GM21423 (cell line): ENCODE data around the gene SMIM22.

Source experiments
- ATAC-seq: cut with Tn5 transposase; IDR thresholded peaks from one replicate; pipeline ENCODE4 v1.9.1; 2021; ENCODE audit warnings: mild to moderate bottlenecking, moderate library complexity; ENCODE audit not compliant: unreplicated experiment

The SMIM22 gene

DNA sequence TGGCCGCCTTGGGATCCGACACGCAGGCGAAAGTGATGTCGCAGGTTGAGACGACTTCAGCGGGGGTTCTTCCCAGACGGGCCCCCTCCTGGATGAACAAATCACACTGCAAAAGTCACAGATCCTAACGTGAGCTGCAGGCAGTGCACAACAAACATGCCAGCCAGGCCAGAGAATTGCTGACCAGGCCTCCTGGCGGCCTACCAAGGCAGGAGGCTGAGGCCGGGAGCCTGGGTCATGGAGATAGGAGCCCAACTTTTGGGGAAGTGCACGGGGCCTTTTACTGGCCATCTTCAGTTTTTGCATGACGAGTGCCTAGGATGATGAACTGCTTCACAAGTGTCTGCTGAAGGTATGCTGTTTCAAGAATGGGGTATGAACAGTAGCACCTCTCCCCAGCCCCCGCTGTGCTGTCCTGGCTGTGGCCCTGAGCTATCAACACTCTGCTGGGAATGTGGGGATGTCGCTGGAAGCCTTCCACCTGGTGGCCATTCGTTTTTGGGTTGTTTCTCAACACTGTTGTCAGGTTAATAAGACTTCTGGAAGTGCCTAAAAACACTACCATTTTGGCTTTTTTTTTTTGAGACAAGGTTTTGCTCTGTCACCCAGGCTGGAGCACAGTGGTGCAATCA is 19.5 kb downstream of the SMIM22 start:
- ATAC-seq: no peak

DNA sequence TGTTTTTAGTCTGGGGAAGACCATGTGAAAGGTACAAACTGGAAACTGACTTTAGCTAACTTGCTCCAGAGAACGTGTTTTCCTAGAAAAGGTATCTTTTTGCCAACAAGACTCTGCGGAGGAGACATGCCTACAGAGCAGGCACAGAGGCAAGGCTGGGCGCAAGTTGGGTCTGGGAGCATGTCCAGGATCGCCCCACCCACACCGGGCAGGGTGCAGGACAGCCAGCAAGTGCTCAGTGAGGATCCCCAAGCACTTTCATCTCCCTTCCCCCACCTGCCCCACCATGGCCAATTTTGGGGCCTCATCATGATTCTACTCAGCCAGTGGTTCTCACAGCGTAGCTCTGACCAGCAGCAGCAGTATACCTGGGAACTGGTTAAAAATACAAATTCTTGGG is 25.5 kb downstream of the SMIM22 start:
- no peak for ATAC-seq

DNA sequence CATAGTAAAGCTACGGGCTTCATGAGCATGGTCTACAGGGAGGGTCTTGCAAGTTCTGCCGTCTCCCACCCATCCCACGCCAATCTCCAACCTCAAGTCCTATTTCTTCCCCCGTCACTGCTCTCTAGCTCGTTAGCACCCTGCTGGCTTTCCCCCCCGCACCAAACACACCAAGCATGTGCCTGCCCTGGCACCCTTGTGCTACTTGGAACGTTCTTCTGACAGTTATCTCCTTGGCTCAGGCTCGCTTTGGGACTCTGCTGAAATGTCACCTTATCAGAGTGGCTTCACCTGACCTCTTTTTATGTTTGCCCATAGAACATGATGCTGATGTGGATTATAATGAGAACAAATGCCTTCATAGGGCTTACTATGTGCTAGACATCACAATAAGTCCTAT is 30.0 kb downstream of the SMIM22 start:
- ATAC-seq: no peak

DNA sequence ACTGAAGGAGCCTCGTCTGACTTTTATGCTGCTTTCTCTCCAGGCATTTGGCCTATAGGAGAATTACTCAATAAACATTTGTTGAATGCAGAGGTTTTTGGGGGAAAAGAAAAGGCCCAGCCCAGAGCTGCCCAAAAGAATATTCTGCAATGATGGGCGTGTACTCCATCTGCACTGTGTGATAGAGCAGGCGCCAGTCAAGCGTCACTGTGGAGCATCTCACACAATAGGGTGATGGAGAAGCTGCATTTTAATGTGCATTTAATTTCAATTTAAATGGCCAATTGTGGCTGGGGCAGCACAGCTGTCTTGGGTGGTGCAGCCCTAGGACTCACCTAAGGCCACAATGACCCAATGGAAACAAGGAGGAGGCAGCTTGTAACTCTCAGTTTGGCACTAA is 31.4 kb downstream of the SMIM22 start:
- no peak for ATAC-seq

DNA sequence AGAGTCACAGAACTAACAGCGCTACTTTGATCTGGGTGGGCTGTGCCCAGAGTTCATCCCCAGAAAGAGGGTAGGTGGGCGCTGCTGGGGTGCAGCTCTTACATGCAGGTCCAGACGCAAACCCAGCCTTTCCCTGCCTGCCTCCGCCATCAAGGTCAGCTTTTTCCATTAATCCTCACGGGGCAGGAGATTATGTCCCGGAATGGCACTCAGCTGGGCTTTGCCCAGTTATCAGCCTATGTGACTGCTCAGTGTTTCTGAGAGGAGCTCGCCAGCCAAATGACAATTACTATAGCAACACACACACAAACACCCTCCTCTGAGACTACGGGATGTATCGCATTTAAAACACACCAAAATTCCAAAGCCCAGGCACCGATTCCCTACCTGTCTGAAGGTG is 31.8 kb downstream of the SMIM22 start:
- ATAC-seq: no peak

GRCh38 chr16:4828567-4829321 is 33.6 kb downstream of the SMIM22 start:
- ATAC-seq: no peak

DNA sequence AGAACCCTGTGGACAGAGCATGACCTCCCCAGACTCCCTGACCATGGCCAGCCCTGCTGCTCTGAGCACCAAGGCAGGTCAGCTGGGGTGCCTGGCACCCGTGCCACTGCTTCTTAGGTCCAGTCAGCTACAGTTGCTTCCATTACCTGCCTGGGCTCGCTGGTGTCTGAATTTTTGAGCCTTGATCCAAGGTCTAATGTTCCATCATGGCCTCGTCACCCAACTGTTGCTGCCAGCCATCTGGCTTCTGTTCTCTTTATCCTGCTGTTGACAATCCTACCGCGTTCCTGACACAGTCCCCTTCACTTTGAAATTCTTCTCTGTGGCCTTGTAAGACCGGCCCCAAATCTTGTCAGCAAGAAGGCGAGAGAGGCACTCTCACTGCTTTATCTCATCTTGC is 35.2 kb downstream of the SMIM22 start:
- ATAC-seq: no peak

DNA sequence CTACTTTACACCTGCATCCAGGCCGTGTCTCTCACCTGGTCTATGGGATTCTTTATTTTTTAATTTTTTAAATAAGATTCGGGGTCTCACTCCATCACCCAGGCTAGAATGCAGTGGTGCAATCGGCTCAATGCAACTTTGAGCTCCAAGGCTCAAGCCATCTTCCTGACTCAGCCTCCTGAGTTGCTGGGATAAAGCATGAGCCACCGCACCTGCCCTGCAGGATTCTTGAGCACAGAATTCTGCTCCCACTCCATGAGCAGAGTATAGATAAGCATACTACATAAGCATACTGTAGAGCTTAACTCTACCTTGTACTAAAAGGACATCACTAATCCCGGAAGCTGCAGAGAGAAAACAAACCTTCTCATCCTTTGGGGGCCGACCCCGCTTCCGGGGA is 36.4 kb downstream of the SMIM22 start:
- no peak for ATAC-seq

- no peak for ATAC-seq
These were observed 37.7 kb downstream of the SMIM22 start for GRCh38 chr16:4832698-4833343.

DNA sequence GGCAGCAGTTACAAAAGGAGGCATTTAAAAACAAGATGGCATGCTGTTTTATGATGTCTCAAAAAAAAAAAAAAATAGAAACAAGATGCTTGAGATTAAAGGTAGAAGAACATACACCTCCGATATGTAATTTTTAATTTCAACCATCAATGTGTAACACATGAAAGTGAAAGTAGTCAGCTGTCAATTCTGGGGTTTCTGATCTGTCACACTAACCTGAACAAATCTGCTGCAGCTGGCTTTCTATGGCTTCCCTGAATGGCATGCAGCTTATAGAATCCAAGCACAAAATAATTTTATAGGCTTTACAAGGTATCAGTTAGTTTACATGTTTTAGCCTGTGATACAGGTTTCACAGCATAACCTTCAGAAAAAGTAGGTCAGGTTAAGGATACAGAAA is 38.4 kb downstream of the SMIM22 start:
- no peak for ATAC-seq

DNA sequence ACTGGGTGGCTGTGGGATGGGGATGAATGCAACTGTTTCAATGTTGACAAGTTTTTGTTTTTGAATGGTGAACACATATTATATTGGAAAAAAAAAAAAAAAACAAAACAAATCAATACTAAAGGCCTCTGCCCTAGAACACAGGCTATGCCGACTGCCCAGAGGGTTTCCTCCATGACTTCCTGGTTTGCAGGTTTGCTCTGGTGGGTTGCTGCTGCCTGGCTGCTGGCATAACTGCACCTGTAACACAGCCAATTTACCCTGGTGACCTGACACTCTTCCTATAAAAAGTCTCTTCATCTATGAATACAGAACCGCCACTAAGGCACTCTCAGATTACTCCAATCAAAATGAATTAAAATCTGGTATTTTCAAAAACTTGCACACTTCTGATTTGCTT is 41.6 kb downstream of the SMIM22 start:
- no peak for ATAC-seq

- ATAC-seq: peak; percentile 49
These were observed 42.7 kb downstream of the SMIM22 start for GRCh38 chr16:4837733-4838501.

DNA sequence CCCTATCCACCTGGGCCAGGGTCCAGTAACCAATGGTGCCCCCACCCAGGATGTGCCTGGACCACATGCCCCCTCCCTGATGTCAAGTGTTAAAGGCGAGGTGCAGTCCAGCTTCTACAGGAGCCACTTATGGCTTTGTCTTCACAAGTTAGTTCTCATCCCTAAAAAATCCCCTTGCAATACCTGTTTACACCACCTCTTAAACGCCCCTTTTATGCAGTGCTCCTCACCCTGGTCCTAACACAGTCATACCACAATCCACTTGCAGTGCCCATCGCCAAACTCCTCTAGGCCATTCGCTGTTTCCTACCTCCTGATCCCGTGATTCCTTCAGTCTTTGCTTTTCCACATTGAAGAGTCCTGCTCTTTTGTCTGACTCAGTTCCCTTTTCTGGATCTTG is 44.8 kb downstream of the SMIM22 start:
- no peak for ATAC-seq

DNA sequence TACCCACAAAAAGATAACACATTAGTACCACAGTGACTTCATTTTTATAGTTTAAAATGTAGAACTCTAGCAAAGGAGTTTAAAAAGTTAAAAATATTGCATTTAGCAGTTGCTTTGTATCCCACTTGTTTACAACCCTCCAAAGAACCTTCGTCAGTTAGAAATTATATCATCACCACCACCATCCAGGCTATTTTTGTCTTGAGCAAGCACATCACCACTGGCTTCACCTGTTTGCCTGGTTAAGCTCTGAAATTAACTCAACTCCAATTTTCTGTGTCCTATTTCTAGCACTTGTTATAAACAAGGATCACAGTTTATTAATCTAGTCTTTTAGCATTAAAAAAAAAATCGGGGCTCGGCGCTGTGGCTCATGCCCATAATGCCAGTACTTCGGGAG is 45.8 kb downstream of the SMIM22 start:
- no peak for ATAC-seq
